ENCODE data around the gene PIP5K1B. TPM values are rescaled to one million over a fixed set of nuclear protein-coding genes. Genes with fewer than 3 reads are reported as not detected.

PIP5K1B gene
- total and polyA plus RNA-seq, 12 donors: 2.1 to 24.0 (median 9.7) TPM

DNA sequence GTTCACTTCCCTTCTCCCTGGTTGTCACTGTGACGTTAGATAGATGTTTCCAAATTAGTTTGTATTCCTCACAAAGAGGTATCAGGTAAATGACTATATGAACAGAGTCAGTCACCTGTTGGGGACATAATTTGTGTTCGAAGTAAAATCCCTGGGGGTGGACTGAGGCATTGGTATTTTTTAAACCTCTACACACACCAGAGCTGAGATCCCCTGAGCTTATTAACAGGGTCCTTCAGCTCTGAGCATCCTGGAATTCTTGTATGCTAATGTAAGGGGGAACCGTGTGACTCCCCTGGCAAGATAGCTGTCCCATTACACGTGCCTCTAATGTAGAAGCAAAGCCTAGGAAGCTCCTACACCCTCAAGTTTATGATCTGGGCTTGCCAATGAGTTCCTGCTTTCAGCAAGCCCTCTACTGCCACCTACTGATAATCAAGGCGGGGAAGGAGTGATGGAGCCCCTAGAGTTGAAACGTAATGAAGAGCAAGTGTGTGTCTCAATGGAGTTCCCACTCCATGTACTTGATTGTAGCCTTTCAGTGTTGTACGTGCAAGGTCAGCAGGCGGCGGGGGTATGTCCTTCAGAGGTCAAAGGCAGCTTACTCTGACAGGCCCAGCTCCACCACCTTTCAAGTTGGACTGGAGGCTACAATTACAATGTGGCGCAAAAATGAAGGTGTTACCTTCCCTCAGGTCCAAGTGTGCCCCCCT lies 294.5 kb downstream of the PIP5K1B start:
- intact Hi-C loops (cut with DNase I): loop anchor here (2.0 to 10.0 kb wide), 3 partner anchors 65 to 417 kb away; partner anchors contain the start of gene PIP5K1B (in 1 of the 2)
- H3K4me1 ChIP-seq (replicated peaks in 1 of 2): no peaks in the 10 kb centered on the region
- WGBS, 4 donors: 27 to 42% (median 33%) methylated on average over 8 to 10 of the region's 10 CpGs
- TF ChIP-seq POLR2A (IDR thresholded peaks at IDR 0.05): no peak
- TF ChIP-seq, protein P1, sequence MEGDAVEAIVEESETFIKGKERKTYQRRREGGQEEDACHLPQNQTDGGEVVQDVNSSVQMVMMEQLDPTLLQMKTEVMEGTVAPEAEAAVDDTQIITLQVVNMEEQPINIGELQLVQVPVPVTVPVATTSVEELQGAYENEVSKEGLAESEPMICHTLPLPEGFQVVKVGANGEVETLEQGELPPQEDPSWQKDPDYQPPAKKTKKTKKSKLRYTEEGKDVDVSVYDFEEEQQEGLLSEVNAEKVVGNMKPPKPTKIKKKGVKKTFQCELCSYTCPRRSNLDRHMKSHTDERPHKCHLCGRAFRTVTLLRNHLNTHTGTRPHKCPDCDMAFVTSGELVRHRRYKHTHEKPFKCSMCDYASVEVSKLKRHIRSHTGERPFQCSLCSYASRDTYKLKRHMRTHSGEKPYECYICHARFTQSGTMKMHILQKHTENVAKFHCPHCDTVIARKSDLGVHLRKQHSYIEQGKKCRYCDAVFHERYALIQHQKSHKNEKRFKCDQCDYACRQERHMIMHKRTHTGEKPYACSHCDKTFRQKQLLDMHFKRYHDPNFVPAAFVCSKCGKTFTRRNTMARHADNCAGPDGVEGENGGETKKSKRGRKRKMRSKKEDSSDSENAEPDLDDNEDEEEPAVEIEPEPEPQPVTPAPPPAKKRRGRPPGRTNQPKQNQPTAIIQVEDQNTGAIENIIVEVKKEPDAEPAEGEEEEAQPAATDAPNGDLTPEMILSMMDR (IDR thresholded peaks at IDR 0.05): peak; percentile 74 to 87 (median 82)
- no peaks in the 10 kb centered on the region for H3K9me3 ChIP-seq (replicated peaks in 1 of 3)
- no peaks in the 10 kb centered on the region for H3K27me3 ChIP-seq
- no peaks in the 10 kb centered on the region for H3K36me3 ChIP-seq (replicated peaks in 1 of 2)
- H3K4me3 ChIP-seq: no peak overlapping the region
- H3K27ac ChIP-seq: no peak overlapping the region
- peak; percentile 72 to 90 (median 80) for DNase-seq

DNA sequence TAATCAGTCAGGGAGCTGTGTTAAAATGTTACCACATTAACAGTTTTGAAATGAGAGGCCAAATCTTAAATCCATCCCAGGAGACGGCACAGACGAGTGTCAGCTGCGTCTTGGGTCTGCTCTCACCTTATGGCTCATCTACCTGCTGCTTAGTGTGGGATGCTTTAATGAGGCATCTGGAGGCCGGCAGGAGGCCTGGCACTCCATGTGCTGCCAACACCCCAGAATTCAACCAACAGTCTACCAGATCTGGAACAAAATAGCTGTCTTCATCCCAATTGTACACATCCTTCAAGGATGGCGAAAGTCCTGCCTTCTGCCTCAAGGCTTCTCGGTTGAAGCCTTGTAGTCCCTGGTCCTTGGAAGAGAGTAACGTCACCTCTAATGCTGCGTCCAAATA lies 296.9 kb downstream of the PIP5K1B start:
- no peak overlapping the region for H3K4me3 ChIP-seq
- no peaks in the 10 kb centered on the region for H3K4me1 ChIP-seq (replicated peaks in 1 of 2)
- no peaks in the 10 kb centered on the region for H3K27me3 ChIP-seq
- no peaks in the 10 kb centered on the region for H3K9me3 ChIP-seq (replicated peaks in 1 of 3)
- no peak for TF ChIP-seq POLR2A (IDR thresholded peaks at IDR 0.05)
- 67 to 84% (median 76%) methylated on average over 7 to 8 of the region's 8 CpGs for WGBS, 4 donors
- H3K27ac ChIP-seq: no peak overlapping the region
- peak in 1 of 7 donors; percentile 3 for DNase-seq
- intact Hi-C loops (cut with DNase I): loop anchor here (2.0 to 10.0 kb wide), 2 partner anchors 297 to 419 kb away; partner anchors contain the start of gene PIP5K1B (in 1 of the 2)
- no peaks in the 10 kb centered on the region for H3K36me3 ChIP-seq (replicated peaks in 1 of 2)

DNA sequence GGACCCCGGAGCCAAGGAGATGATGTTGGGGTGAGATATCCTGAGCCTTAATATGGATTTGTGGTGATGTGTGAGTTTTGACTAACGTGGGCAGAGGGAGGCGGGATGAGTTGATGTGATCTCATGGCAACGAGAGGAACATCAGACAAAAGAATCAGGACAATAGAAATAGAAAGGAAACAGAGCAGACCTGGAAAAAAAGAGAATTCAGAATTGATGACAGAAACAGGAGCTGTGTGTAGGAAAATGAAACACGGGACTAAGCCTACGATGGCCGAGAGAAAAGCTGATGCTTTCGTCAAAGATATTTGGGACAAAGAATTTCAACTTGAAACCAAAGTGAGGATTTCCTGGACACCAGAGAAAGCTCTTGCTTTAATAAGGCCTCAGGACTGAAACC lies 298.0 kb downstream of the PIP5K1B start:
- H3K36me3 ChIP-seq (replicated peaks in 1 of 2): no peaks in the 10 kb centered on the region
- no peak for DNase-seq
- H3K27ac ChIP-seq: no peak overlapping the region
- intact Hi-C loops (cut with DNase I): loop anchor here in 1 of 2 donors (10.0 kb wide), 1 partner anchor 298 kb away; the partner anchor contains the start of gene PIP5K1B
- H3K4me3 ChIP-seq: no peak overlapping the region
- H3K27me3 ChIP-seq: no peaks in the 10 kb centered on the region
- no peaks in the 10 kb centered on the region for H3K9me3 ChIP-seq (replicated peaks in 1 of 3)
- TF ChIP-seq POLR2A (IDR thresholded peaks at IDR 0.05): no peak
- TF ChIP-seq, protein P1 (IDR thresholded peaks at IDR 0.05): no peak
- WGBS, 4 donors: 79 to 84% (median 80%) methylated on average over 8 of the region's 8 CpGs
- no peaks in the 10 kb centered on the region for H3K4me1 ChIP-seq (replicated peaks in 1 of 2)

DNA sequence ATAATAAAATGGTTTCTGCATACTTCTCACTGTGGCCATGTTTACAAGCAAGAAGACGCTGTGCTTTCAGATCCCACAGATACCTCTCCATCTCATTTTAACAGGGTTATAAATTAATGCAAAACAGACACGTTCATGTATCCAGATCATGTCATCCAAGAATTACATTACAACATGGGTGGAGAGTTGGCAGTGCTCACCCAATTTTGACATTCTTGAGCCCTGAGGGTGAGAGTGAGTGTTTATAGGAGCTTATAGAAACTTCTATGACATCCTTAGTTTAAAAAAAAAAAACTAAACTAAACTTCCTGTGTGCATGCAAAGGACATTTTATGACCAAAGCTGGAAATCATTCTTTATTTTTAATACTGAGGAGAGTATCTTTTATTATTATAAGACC lies 299.8 kb downstream of the PIP5K1B start:
- TF ChIP-seq POLR2A (IDR thresholded peaks at IDR 0.05): no peak
- TF ChIP-seq, protein P1 (IDR thresholded peaks at IDR 0.05): no peak
- Histone ChIP-seq H3K27me3 (no peaks in the 10 kb centered on the region), H3K4me1 (replicated peaks in 1 of 2) (no peaks in the 10 kb centered on the region), H3K9me3 (replicated peaks in 1 of 3) (no peaks in the 10 kb centered on the region), H3K36me3 (replicated peaks in 1 of 2) (no peaks in the 10 kb centered on the region), H3K27ac (no peak overlapping the region), H3K4me3 (no peak overlapping the region)
- 61 to 79% (median 71%) methylated on average over 2 of the region's 2 CpGs for WGBS, 4 donors
- DNase-seq: no peak
- intact Hi-C loops (cut with DNase I): loop anchor here in 1 of 2 donors (10.0 kb wide), 1 partner anchor 300 kb away; the partner anchor contains the start of gene PIP5K1B
